NCI-H526 (cell line): Measurements from ENCODE around the gene TMED1.
"Not testable (repeated sequence)": the region's sequence is repeated elsewhere in the genome, so short reads cannot be mapped to it uniquely, and the experiment has no call there.

Experiments
- DNase-seq, 2 experiments: peaks; one replicate each; lab custom pipeline; 2025; lab: John Stamatoyannopoulos, UW

The TMED1 gene

GRCh38 chr19:10835754-10836478 is at the start of gene TMED1:
Gene TMED1 (minus strand): TSS chr19:10836212. CDS start chr19:10836191, 21 bp downstream.
- peak; percentile 97 to 99 for DNase-seq

GRCh38 chr19:10885201-10886169 is 49.5 kb upstream of the TMED1 start:
- no peak for DNase-seq

GRCh38 chr19:10884274-10884673 is 48.3 kb upstream of the TMED1 start:
- no peak for DNase-seq

- no peak for DNase-seq
Measured at GRCh38 chr19:10882108-10882457, 46.1 kb upstream of the TMED1 start.

GRCh38 chr19:10881403-10882107 is 45.5 kb upstream of the TMED1 start:
- no peak for DNase-seq

- no peak for DNase-seq
Measured at GRCh38 chr19:10878253-10878652, 42.2 kb upstream of the TMED1 start.

- not testable (repeated sequence) for DNase-seq
Measured at GRCh38 chr19:10877608-10878007, 41.6 kb upstream of the TMED1 start.

- DNase-seq: no peak
Measured at GRCh38 chr19:10876459-10877240, 40.6 kb upstream of the TMED1 start.

- no peak for DNase-seq
Measured at GRCh38 chr19:10874024-10874423, 38.0 kb upstream of the TMED1 start.

GRCh38 chr19:10872546-10873107 is 36.6 kb upstream of the TMED1 start:
- no peak for DNase-seq

- peak in 1 of 2 experiments; percentile 59 for DNase-seq
Measured at GRCh38 chr19:10871711-10872545, 35.9 kb upstream of the TMED1 start.

GRCh38 chr19:10870955-10871603 is 35.1 kb upstream of the TMED1 start, which contains the start of gene CARM1:
Gene CARM1 (plus strand): TSS chr19:10871553. CDS start chr19:10871703, 150 bp downstream.
- peak; percentile 74 to 98 for DNase-seq

- DNase-seq: no peak
Measured at GRCh38 chr19:10870501-10870954, 34.5 kb upstream of the TMED1 start.

- DNase-seq: not testable (repeated sequence)
Measured at GRCh38 chr19:10869872-10870311, 33.9 kb upstream of the TMED1 start.

- no peak for DNase-seq
Measured at GRCh38 chr19:10868872-10869547, 33.0 kb upstream of the TMED1 start.

- DNase-seq: no peak
Measured at GRCh38 chr19:10866495-10866894, 30.5 kb upstream of the TMED1 start.

GRCh38 chr19:10864538-10864899 is 28.5 kb upstream of the TMED1 start:
- DNase-seq: peak in 1 of 2 experiments; percentile 74

- no peak for DNase-seq
Measured at GRCh38 chr19:10863107-10863717, 27.2 kb upstream of the TMED1 start.
